CD1c-positive myeloid dendritic cell (primary cell): ENCODE results near the gene MED17.

Experiments used
- DNase-seq: peaks from one replicate; pipeline ENCODE4 v3.0.0-alpha.2; 2016; ENCODE audit errors: extremely low spot score

MED17 gene

DNA sequence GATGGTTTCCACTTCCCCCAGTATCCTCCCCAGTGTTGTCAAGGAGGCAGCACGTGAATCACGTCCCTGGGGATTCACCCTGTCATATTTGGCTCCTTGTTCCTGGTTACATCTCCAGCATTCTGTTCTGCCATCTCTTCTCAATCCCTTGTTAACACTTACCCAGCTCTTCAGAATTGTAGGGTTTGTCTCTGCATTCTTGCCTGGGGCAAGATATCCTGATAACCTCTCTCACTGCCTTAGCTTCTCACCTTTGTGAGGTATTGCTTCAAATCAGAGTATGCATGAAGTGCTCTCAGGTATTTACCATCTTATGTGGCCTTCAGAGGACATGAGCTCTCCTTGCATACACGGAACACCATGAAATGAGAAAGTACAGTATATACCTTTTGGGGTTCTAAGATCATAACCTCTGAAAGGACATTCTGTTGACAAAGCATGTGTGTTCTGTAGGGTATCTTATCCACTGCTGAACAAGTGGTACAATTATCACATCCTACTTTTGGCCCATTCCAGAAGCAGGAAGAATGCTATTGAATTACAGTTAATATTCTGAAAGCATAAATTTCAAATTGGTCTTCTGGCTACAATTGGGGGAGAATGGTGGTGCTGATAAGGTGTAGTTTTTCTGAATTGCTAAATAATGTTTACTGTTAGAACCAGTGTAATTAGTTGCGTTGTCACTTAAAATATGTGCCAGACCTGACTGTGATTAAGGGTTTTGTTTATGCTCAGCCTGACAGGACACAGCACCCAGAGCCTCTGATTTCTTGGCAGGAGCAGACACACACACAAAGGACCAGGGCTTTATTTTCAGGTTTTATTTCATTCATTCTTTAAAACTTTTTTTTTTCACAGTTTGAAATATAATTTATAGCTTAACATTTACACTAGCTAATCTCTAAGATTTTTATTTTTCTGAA is 33.6 kb downstream of the MED17 start:
- DNase-seq = no peak

DNA sequence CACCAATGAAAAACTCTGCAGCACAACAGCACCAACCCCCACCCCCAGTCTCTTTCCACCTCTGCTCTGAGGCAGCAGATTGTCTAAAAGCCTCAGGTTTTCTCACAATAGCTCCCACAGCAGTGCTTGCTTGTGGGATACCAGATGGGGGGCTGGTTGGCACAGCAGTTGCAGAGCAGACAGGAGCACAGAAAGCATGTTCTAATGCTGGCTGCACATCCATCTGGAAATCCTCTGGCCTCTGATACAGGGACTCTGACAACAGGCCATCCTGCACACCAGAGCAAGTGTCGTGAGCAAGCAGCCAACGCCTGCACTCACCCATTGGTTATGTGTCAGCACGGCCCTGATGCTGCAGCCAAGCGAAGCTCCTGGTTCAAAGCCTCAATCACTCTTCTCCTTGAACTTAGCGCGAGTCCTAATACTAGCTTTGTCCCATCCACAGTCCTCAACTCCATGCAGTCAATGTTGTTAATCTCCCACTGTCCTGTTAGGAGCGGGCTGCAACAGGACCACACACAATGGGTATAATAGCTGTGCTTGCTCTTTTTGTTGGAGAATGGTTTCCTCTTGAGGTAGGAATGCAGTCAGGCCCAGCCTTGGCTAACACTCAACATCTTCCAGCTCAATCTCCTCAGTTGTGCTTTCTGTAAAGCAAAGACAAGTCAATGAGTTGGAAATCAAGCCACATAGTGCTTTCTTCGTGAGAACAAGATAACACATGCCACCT is 36.0 kb downstream of the MED17 start:
- no peak for DNase-seq

DNA sequence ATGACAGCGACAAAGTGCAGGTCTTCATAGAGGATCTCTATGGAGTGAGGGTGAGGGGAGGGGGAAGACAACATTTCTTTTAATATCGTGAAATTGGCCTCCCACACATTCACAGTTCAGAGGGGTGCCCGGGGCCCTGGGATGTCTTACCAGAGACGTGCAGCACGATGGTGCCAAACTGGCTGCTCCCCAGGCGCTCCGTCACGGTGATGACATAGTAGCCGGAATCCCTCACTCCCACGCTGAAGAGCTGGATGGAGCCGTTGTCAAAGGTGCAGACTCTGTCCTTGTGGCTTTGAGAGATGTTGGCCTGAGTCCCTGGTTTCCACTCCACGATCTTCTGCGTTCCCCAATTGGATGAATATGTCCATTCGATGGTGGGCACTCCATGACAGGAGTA is 36.8 kb downstream of the MED17 start:
- DNase-seq = no peak

DNA sequence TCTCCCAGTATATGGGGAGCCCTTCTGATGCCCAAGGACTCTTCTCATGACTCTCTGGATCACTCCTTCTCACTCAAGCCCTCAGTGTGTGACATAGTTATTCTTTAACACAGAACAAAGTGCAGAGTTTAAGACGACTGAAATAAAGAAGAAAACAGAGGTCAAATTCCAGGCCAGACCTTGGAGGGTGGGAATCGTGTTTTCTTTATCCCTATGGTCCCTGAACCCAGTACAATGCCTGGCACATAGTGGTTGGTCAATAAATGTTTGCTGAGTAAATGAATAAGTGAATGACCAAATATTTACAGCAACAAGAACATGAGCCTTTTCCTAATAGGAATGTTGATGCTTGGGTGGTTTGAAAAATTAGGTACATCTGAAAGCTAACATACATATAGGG is 37.5 kb downstream of the MED17 start:
- no peak for DNase-seq

DNA sequence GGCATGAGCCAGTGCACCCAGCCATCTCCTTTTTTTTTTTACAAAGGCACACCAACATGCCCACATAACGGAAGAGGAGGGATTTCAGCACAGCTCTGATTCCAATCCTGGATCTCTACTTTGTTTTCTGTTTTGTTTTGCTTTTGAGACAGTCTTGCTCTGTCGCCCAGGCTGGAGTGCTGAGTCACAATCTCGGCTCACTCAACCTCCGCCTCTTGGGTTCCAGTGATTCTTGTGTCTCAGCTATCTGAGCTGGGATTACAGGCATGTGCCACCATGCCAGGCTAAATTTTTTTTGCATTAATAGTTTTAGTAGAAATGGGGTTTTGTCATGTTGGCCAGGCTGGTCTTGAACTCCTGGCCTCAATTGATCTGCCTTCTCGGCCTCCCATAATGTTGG is 38.3 kb downstream of the MED17 start:
- DNase-seq = no peak

DNA sequence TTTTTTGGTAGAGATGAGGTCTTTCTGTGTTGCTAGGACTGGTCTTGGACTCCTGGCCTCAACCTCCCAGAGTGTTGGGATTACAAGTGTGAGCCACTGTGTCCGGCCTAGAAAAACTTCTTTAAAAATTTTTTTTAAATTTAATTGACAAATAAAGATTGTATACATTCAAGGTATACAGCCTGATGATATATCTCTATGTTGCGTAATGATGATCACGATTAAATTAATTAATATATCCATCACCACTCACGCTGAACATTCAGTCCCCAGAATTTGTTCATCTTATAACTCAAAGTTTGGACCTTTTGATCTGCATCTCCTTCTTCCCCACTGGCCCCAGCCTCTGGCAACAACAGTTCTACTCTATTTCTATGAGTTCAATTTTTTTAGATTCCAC is 39.1 kb downstream of the MED17 start:
- no peak for DNase-seq

DNA sequence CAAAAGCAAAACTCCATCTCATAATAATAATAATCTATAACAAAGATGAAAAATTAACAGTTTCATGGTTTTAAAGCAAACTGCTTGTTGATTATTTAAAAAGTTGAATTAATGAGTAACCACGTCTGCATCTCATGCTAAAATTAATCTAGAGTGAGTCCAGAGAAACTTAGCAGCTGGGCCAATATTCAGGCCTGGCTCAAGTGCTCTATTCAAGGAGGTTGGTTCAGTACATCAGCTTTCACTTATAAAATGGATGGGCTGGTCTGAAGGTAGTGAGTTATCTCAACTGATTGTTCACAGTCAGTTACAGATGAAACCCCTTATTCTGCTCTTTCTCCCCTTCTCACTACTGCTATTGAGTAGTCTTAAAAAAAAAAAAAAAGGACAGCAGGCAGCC is 43.3 kb downstream of the MED17 start:
- no peak for DNase-seq

DNA sequence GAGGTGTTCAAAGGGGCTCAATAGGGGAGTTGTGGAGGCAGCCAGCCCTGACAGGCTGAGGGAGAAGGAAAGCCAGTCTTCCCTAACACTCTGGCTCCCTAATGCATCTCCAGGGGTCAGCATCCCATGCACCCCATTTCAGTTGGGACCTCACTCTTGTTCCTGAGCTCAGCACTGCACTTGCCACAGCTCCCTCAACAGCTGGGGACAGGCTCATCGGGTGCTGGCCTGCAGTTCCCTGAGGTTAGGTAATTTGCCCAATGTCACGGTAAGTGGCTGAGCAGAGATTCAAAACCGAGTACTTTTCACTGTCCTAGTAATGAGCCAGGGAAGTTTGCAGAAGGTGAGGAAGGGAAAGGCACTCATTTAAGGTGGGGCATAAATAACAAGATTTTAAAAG is 45.5 kb downstream of the MED17 start:
- no peak for DNase-seq

DNA sequence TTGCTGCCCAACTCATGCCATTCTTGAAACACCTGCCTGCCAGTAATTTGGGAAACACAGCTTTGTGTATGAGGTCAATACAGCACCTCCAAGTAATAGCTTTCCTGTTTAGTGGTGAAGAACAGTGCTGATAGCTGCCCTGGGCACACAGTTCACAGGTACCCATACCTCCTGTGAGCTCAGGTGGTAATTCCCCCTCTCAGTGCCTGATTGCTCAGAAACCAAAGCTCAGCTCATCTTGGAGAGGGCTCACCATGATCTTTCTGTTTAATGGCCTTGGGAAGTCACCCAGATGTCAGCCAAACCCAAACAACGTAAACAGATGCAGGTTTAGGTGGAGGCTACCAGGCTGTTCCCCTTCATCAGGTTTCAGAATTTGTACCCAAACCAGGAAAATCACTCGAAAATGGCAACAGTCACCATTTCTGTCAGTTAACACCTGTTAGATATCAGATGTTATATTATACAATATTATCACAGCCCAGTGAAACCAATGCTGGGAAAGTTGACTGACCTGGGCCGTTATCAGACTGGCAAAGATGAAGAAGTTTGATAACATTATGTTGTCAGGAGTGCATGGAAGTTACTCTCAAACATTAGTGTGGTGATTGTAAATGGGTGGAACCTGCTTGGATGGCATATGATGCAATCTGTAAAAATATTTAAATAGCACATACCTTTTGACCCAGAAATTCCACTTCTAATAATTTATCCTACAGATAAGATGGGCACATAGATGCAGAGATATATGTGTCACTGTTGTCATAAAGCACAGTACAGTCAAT is 47.5 kb downstream of the MED17 start:
- no peak for DNase-seq

DNA sequence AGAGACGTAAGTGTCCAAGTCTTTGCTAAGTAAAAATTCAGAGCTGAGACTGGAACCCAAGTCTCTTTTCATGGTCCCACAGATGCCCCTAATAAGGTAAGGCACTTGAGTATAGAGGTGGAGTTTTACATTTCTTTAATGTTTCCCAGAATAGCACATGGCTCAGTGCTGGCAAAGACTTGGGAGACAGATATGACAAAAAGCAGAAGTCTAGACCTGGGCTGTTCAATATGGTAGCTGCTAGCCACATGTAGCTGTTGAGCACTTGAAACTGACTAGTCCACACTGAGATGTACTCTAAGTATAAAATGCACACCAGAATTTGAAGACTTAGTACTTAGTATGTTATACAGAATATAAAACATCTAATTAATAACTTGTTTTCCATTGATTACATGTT is 48.7 kb downstream of the MED17 start:
- DNase-seq = no peak

DNA sequence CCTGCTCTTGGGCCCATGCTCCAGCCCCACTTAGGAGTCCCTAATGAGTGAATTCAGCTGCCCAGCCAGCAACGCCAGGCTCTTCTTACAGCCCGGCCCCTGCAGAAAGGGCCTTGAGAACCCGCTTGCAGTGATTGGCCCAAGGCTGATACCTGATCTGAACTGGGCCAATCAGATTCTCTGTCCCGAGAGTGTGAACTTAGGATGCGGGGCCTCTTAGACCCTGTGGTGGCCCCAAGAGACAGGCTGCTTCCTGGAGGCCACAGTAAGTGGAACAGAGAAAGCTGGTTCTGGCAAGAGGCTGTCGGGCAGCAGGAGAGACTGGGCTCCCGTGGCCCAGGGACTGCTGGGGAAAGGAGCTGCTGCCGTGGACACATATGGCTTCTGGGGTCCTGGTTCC is 54.9 kb downstream of the MED17 start:
- DNase-seq = no peak

DNA sequence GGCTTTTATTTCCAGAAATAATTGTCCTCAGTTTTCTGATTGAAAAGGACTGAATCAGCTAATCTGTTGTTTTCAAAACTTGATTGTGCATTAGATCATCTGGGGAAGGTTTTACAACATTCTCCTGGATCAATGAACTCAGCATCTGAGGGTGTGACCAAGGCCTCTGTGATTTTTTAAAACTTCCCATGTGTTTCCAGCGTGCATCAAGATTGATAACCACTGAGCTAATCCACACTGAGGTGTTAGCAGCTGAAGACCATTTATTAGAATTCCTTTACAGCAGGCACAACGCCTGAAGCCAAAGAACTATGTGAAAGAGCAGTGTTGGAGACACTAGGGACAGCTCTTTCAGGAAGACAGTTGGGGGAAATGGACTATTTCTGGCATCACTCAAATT is 56.1 kb downstream of the MED17 start:
- no peak for DNase-seq

DNA sequence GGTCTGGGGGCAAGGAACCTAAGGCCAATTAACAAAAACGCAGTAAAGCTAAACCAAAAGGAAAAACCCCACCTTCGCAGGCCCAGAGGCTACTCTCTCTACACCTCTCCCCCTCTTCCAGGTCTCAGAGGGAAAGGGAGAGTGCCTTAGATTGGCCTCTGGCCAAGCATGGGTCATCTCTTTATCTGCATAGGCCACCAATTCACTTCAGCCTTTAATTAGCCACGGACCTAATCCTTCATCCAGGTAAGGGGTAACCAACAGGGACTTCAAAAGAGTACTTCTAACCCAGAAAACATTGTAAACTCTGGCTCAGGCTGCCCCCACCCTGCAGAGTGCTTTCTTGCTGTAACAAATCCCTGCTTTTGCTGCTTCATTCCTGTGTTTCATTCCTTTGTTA is 56.9 kb downstream of the MED17 start:
- DNase-seq = no peak

DNA sequence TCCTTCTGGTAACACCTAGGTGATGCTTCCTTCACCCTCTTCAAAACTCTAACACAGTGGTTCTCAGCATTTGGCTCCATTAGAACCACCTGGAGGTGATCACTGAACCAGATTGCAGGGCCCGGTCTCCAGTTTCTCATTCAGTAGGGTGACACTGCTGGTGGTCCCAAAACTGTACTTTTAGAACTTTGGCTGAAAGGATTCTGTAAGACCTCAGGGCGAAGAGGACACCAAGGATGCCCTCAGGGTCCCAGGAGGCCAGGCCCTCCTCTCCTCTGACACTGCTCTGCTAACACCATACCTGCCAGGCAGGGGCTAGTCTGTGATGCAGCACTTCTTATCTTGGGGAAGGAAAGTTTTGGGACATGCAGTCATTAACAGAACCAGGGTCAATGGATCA is 57.4 kb downstream of the MED17 start:
- DNase-seq = no peak

DNA sequence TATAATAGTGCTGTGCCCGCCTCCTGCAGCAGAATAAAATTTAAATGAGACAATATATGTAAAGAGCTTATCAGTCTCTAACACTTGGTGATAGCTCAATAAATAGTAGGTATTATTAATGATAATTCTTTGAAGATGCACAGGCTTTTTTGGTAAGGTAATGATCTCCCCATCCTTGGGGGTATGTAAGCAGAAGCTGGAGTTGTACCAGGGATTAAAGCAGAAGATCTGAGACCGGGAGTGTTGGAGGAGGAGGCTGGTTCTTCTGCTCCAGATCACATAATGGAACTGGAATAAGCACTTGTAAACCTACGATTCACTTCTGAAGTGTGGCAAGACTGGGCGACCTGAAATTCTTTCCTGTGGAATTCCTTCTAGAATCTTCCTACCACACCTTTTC is 58.0 kb downstream of the MED17 start:
- no peak for DNase-seq

DNA sequence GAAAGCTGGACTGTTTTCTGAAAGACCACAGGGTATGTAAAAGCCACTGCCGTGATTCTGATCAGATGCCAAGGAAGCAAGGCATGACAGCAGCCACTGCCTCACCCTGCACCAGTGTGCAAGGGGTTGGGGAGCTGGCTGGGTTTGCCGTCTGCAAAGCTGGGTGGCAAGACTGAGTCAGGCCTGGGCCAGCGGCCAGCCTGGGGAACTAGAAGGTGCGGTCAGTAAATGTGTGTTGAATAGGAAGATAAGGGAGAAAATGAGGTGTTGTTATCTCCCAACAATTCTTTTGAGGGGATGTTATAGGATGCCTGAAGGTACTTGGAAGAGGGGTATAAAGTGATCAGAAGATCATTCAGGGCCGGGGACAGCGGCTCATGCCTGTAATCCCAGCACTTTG is 58.4 kb downstream of the MED17 start:
- DNase-seq = no peak

DNA sequence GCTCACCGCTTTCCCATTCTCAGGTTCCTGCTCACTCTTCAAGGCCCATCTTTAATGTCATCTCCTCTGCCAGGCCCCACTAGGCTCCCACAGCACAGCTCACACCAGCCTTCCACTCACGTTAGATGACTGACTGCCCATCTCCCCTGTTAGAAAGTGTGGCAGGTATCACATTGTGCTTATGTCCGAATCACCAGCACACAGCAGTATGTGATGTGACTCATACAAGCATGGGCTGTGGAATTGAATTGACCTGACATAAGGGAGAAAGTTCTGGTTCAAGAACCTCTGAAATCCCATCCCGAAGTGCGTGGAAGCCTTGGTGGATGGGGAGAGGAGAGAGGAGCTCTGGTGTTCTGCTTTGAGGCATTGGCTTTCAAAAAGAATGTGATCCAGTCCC is 59.8 kb downstream of the MED17 start:
- no peak for DNase-seq

DNA sequence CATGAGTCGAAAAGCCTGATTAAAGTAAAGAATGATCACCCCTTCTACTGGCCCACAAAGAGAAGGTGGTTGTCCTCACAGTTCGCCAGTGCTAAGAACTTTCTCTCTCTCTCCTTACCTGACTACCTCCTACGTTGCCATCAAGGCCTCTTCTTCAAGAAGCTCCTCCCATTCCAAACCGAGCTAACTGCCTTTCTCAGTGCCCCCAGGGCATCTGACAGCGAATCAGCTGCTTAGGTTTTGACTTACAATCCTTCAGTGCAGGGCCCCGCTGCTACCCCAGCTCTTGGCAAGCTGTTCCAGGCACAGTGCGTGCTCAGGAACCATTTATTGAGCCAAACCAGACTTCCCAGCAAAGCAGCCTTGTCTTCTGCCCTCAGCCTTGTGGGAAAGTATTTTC is 60.5 kb downstream of the MED17 start:
- no peak for DNase-seq

DNA sequence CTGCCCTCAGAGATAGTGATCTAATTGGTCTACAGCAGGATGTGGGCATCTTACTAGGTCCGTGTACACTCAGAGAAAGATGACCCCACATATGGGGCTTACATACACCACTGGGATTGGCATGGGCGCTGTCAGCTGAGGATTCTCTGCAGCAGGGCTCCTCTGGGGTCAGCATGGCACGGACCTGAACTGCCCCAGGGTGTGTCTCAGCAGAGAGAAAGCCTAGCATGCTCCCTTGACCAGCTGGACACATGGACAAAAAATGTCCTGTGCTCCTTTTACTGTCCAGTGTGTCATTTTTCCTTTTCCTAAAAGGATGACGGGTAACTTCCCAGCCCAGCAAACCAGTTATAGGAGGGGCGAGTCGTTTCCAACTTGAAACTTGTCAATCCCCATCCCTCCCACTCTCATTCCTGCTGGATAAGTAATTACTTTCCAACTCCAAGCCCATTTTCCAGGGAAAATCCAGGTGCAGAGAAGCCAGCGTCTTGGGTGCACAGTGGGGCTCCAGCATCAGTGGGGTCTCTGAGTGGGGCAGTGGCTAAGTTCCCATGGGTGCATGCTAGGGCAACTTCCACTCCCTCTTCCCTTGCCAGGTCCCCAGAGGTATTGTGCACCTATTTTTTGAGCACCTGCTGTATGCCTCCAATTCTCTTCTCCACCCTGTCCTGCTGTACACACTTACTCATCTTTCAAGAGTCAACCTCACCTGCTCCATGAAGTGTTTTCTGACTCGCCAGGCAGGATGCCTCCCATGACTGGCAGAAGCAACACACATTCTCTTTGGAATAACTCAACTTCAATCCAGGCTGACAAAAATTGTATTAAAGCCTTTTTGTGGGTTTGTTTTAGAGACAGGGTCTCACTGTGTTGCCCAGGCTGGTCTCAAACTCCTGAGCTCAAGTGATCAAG is 61.4 kb downstream of the MED17 start:
- DNase-seq = no peak

DNA sequence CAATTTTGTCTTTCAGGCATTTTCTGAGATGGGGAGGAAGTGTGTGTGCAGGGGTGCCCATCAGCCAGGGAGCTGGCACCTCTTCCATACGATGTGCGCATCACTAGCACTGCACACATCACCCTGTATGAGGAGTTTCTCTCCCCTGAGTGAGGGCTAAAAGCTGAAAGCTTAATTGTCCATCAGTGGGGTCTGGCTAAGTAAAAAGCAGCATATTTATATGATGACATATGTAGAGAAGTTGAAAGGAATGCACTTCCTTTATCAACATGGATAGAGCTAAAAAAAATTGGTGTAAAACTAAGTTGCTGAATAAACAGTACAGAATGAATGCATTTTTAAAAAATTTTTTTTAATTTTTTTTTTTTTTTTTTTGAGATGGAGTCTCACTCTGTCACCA is 62.3 kb downstream of the MED17 start:
- DNase-seq = no peak

DNA sequence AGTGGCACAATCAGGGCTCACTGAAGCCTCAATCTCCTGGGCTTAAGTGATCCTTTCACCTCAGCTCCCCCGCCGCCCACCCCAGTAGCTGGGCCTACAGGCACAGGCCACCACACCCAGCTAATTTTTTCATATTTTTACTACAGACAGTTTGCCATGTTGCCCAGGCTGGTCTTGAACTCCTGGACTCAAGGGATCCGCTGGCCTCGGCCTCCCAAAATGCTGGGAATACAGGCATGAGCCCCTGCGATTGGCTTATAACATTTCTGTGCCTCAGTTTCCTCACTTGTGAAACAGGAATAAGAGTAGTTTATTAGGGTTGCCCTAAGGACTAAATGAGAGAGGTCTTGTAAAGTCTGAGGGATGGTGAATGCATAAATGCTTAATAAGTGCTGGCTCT is 65.1 kb downstream of the MED17 start:
- DNase-seq = no peak
